Activated gamma-delta T cell treated with anti-CD3 and anti-CD28 coated beads, Interleukin-2, amount 50 U/mL, for 16 hours (primary cell): Measurements from ENCODE around the gene GDAP1L1.
A peak's percentile ranks its signal among the peaks of the same experiment; 100 is the strongest.

Experiments
- DNase-seq: peaks from one replicate; pipeline ENCODE4 v3.0.0-alpha.2; 2020; ENCODE audit warnings: low read depth

The GDAP1L1 gene

GRCh38 chr20:44247131-44247571 is at the start of gene GDAP1L1:
Gene GDAP1L1 (plus strand): TSS chr20:44247308. CDS start chr20:44247335, 27 bp downstream.
- no peak for DNase-seq

- DNase-seq: no peak
These were observed 48.2 kb upstream of the GDAP1L1 start for GRCh38 chr20:44198872-44199271.

GRCh38 chr20:44199877-44200276 is 47.2 kb upstream of the GDAP1L1 start:
- no peak for DNase-seq

GRCh38 chr20:44200371-44200770 is 46.7 kb upstream of the GDAP1L1 start:
- DNase-seq: no peak

- DNase-seq: no peak
These were observed 46.1 kb upstream of the GDAP1L1 start for GRCh38 chr20:44200983-44201382.

GRCh38 chr20:44203161-44203560 is 43.9 kb upstream of the GDAP1L1 start:
- DNase-seq: no peak

- DNase-seq: no peak
These were observed 42.8 kb upstream of the GDAP1L1 start for GRCh38 chr20:44204156-44204831.

GRCh38 chr20:44204832-44205215 is 42.3 kb upstream of the GDAP1L1 start:
- no peak for DNase-seq

- DNase-seq: no peak
These were observed 41.0 kb upstream of the GDAP1L1 start for GRCh38 chr20:44206132-44206531.

- DNase-seq: no peak
These were observed 39.9 kb upstream of the GDAP1L1 start for GRCh38 chr20:44207126-44207723.

GRCh38 chr20:44208165-44208564 is 38.9 kb upstream of the GDAP1L1 start:
- no peak for DNase-seq

GRCh38 chr20:44208770-44209169 is 38.3 kb upstream of the GDAP1L1 start:
- no peak for DNase-seq

- no peak for DNase-seq
These were observed 37.3 kb upstream of the GDAP1L1 start for GRCh38 chr20:44209686-44210405.

- DNase-seq: peak; percentile 97
These were observed 36.5 kb upstream of the GDAP1L1 start, which contains the start of gene OSER1 for GRCh38 chr20:44210406-44211176. Gene OSER1 (minus strand): TSS chr20:44210771. CDS start chr20:44206957, 3,814 bp downstream.

GRCh38 chr20:44211177-44212039 is 35.7 kb upstream of the GDAP1L1 start:
- DNase-seq: no peak

- DNase-seq: no peak
These were observed 34.3 kb upstream of the GDAP1L1 start for GRCh38 chr20:44212792-44213191.

GRCh38 chr20:44215125-44215524 is 32.0 kb upstream of the GDAP1L1 start:
- DNase-seq: peak; percentile 58

GRCh38 chr20:44217342-44218092 is 29.6 kb upstream of the GDAP1L1 start:
- peak; percentile 45 for DNase-seq

GRCh38 chr20:44218446-44218845 is 28.7 kb upstream of the GDAP1L1 start:
- no peak for DNase-seq

GRCh38 chr20:44219170-44219730 is 27.9 kb upstream of the GDAP1L1 start:
- DNase-seq: no peak
